ENCODE measurements around the gene TBX18. TPM values are rescaled to one million over a fixed set of nuclear protein-coding genes. Genes with fewer than 3 reads are reported as not detected.

TBX18 gene
- total and polyA plus RNA-seq, 10 of the 15 experiments (the other 5 are each of a cell fraction or from before 2014, with no cell fraction given), result 0.03 to 6.1 (median 0.17) TPM; not detected in 6

GRCh38 chr6:84671183-84671582, 93.2 kb downstream of the TBX18 start (continued):
- TF ChIP-seq ATF3 (IDR thresholded peaks at IDR 0.05; ENCODE audit: borderline replicate concordance, extremely low read depth, low read depth, low read length), result no peak

GRCh38 chr6:84669945-84670344, 94.5 kb downstream of the TBX18 start:
- no peak overlapping the region for H3K4me2 ChIP-seq (ENCODE audit: control insufficient read depth, insufficient read depth)
- ChIA-PET RAD21 (ENCODE audit: unreplicated experiment) (no interaction called here), CTCF (interaction anchor here (1.0 kb wide), 1 partner anchor 244 kb away, joined by 3 read pairs; no protein-coding TSS in a partner anchor), SMC1A (ENCODE audit: uncharacterized antibody, unreplicated experiment) (interaction anchor here (0.7 to 1.1 kb wide), 4 partner anchors 86 to 1767 kb away, joined by 3 to 4 read pairs (median 3); no protein-coding TSS in a partner anchor), POLR2A (no interaction called here)
- no peak overlapping the region for H3K27ac ChIP-seq (ENCODE audit: control insufficient read depth, insufficient read depth)
- in situ Hi-C loops (cut with MboI) (no loop called here), intact Hi-C loops (cut with micrococcal nuclease; ENCODE audit: unreplicated experiment) (no loop called here)
- FAIRE-seq (no peak), ATAC-seq (peak; percentile 70), DNase-seq (ENCODE audit: low read depth, low spot score) (no peak)
- TF ChIP-seq EED (IDR thresholded peaks at IDR 0.05; ENCODE audit: low read depth) (no peak), ZNF217 (IDR thresholded peaks at IDR 0.05) (no peak), SREBF1 (IDR thresholded peaks at IDR 0.05; ENCODE audit: low read length) (no peak), SPI1 (IDR thresholded peaks at IDR 0.05; ENCODE audit: borderline replicate concordance, insufficient read depth, low read depth, low read length) (no peak), MEF2B (IDR thresholded peaks at IDR 0.05; ENCODE audit: partially characterized antibody, poor library complexity, severe bottlenecking) (peak; percentile 33), MTA2 (IDR thresholded peaks at IDR 0.05; ENCODE audit: low read depth) (peak; percentile 41; the same call in 1 of the 2 replicates), FOXK2 (IDR thresholded peaks at IDR 0.05) (no peak), IKZF2 (IDR thresholded peaks at IDR 0.05) (peak; percentile 49 to 63; a peak in 2 of 4 replicates), RELB (IDR thresholded peaks at IDR 0.05; ENCODE audit: low read depth) (peak; percentile 64), BCLAF1 (IDR thresholded peaks at IDR 0.05) (no peak), IKZF1 (conservative IDR thresholded peaks at IDR 0.05) (peak; percentile 68), DPF2 (IDR thresholded peaks at IDR 0.05) (peak; percentile 35; the same call in 1 of the 2 replicates), RCOR1 (conservative IDR thresholded peaks at IDR 0.05; ENCODE audit: low read depth, low read length) (no peak)
- no peaks in the 10 kb centered on the region for H3K4me1 ChIP-seq (ENCODE audit: control insufficient read depth, insufficient read depth, low read length)
- H3K4me3 ChIP-seq, result no peak overlapping the region
- no peak overlapping the region for H2AFZ ChIP-seq (ENCODE audit: control insufficient read depth, low read depth, low read length)
- BruUV-seq (replicated peaks), result no TSS peak
- H3K79me2 ChIP-seq (ENCODE audit: control insufficient read depth, insufficient read depth, low read length), result no peaks in the 10 kb centered on the region
- no peaks in the 10 kb centered on the region for H4K20me1 ChIP-seq (ENCODE audit: control insufficient read depth, insufficient read depth)
- H3K27me3 ChIP-seq (replicated peaks in 1 of 2; ENCODE audit: control insufficient read depth in 2 of 2, insufficient read depth in 2 of 2, low read length in 1 of 2), result no peaks in the 10 kb centered on the region
- WGBS (ENCODE audit: insufficient coverage, insufficient replicate concordance, low lambda C conversion rate, missing lambda C conversion rate), result 60% methylated on average over 3 of the region's 3 CpGs
- H3K9me3 ChIP-seq (replicated peaks; ENCODE audit: control insufficient read depth, insufficient read depth, low read length), result no peaks in the 10 kb centered on the region
- no peaks in the 10 kb centered on the region for H3K36me3 ChIP-seq (ENCODE audit: control insufficient read depth in 2 of 2, insufficient read depth in 2 of 2, low read length in 1 of 2)
- H3K9ac ChIP-seq (ENCODE audit: control insufficient read depth, insufficient read depth, low read length), result no peak overlapping the region

All from GM12878 (cell line).